IPS-NIHi7 (cell line): ENCODE measurements around the gene CHCHD4.

Source experiments
- DNase-seq: peaks from one replicate; pipeline ENCODE4 v3.0.0; 2012; ENCODE audit warnings: mixed read lengths; ENCODE audit errors: extremely low spot score

The CHCHD4 gene

GRCh38 chr3:14150078-14150477 lies 25.4 kb upstream of the CHCHD4 start:
- no peak for DNase-seq

GRCh38 chr3:14148041-14148985 lies 23.6 kb upstream of the CHCHD4 start:
- peak; percentile 89 for DNase-seq

DNA sequence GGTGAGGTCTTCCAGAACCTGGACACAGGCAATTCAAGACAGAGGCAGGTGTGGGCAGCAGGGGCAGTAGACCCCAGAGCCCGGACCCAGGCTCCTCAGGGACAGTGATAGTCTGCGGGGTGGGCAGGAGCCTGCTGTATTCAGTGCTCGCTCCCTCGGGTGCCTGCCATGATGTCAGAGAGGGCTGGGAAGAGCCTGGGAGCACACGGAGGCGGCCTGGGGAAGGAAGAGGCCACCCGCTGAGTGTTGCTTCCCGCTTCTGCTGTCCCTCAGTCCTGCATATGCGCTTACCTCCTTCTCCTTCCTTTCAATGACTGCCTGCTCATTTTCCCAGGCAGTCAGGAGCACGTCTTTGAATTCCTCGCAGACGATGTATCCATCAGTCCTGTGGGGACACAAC lies 22.9 kb upstream of the CHCHD4 start:
- peak; percentile 31 for DNase-seq

- DNase-seq: no peak
Measured at GRCh38 chr3:14147066-14147435, 22.4 kb upstream of the CHCHD4 start.

GRCh38 chr3:14146381-14147065 lies 21.9 kb upstream of the CHCHD4 start:
- DNase-seq: no peak

DNA sequence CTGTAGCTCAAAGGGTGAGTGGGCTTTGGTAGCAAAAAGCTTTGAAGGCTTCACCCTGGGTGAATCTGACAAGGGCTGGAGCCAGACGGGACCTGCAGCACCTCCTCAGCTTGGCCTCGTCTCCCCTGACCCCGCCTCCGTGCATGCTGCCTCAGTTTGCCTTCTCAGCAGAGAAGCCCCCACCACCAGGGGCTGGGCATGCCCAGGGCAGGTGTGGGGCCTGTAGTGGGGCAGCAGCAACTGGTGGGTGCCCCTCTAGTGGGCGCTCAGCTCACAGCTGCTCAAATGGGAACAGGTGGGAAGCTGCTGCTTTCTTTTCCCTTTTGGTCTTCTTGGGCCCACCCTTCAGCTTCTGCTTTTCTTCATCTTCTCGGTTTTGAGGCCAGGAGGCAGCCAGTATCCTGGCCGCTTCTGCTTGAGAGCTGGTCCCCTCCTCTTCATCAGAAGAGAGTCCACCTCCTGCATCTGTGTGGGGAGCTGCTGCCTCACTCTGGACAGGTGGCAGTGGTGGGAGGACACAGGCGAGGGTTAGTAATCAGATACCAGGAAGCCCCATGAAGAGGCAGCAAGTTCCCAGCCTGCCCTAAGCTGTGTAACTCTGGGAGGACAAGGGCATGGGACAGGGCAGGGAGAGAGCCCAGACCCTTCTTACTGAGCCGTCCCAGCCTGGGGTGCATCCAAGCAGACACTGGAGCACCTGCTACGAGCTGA lies 21.2 kb upstream of the CHCHD4 start:
- DNase-seq: no peak

GRCh38 chr3:14145236-14145635 lies 20.6 kb upstream of the CHCHD4 start:
- no peak for DNase-seq

- DNase-seq: peak; percentile 76
Measured at GRCh38 chr3:14144423-14145075, 19.9 kb upstream of the CHCHD4 start.

DNA sequence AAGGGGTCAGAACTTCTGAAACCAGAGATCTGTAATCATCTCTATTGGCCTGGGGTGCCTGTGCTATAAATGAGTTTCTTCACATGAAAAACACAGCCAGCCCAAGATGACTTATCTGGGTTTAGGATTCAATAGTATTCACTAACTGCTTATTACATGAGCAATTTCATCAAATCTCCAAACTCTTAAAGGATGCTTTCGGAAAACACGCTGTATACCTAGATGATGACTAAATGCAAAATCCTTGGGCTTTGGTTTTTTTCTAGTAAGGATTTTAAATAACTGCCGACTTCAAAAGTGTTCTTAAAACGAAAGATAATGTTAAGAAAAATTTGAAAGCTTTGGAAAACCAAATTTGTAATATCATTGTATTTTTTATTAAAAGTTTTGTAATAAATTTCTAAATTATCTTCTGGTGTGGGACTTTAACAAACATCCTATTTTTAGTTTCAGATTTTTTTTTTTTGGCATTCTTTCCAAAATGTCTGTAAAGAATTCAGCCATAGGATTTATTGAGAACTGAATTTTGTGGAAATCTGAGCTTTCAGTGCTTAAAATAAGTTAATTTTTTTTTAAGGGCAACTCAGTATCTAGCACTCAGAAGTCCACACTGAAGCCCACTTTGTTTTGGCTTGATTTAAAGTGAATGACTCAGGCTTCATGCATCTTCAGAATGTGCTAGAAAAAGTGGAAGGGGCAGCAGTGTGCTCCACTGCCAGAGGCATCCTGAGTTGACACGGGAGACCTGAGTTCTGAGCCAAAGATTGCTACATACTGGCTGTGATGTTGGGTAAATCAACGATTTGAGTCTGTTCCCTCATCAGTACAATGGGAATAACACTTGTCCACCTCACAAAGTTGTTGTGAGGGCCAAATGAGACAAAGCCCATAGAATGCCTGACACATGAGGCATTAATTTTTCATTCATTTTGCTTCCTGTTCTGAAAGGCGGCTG lies 18.9 kb upstream of the CHCHD4 start:
- peak; percentile 50 for DNase-seq

DNA sequence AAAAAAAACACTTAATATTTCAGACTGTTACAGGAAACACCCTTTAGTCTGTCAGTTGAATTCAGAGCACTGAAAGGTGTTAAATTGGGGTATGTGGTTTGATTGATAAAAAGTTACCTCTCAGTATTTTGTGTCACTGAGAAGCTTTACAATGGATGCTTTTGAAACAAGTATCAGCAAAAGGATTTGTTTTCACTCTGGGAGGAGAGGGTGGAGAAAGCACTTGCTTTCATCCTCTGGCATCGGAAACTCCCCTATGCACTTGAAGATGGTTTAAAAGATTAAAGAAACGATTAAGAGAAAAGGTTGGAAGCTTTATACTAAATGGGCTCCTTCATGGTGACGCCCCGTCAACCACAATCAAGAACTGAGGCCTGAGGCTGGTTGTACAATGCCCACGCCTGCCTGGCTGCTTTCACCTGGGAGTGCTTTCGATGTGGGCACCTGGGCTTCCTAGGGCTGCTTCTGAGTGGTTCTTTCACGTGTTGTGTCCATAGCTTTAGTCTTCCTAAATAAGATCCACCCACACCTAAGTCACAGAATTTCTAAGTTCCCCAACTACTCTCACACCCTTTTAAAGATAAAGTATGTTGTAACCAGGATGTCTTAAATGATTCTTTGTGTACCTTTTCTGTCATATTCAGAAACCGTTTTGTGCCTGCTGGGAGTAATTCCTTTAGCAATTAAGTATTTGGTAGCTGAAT lies 18.0 kb upstream of the CHCHD4 start:
- DNase-seq: no peak

GRCh38 chr3:14141602-14142341 lies 17.1 kb upstream of the CHCHD4 start:
- DNase-seq: no peak

DNA sequence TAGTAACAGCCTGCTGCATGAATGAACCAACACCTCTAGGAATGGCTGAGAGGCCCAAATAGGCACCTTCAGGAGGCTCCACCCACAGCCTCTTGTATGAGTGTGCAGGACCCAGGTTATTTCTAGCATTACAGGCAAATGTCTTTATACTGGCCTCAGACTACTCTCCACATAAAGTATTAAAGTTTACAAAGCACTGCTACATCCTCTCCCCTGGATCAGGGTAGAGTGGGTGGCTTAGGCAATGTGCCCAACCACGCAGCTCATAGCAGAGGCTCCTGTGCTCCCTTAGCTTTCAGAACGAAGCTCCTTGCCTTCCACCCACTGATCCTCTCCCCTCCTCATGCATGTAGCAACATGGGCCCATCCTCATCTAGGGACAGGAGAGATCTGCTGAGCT lies 16.5 kb upstream of the CHCHD4 start:
- no peak for DNase-seq

- no peak for DNase-seq
Measured at GRCh38 chr3:14140668-14141067, 16.0 kb upstream of the CHCHD4 start.

GRCh38 chr3:14139771-14140170 lies 15.1 kb upstream of the CHCHD4 start:
- no peak for DNase-seq

- no peak for DNase-seq
Measured at GRCh38 chr3:14138878-14139655, 14.4 kb upstream of the CHCHD4 start.

- no peak for DNase-seq
Measured at GRCh38 chr3:14138109-14138877, 13.6 kb upstream of the CHCHD4 start.

DNA sequence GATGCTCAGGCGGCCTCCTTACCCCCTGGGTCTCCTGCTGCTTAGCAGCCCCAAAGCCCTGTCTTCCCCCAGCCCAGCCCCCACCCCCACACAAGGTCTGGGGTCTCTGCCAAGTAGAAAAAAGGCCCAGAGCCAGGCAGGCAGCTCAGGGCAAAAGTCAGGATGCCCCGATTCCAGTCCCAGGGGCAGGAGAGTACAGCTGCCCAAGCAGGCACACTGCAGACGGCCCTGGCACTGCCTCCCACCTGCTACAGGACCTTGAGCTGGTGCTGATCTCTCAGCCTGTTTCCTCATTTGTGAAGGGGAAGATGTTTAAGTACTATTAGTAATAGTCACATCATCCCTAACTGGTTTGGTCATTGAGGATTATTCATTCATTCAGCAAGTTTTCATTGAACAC lies 12.8 kb upstream of the CHCHD4 start:
- DNase-seq: no peak

DNA sequence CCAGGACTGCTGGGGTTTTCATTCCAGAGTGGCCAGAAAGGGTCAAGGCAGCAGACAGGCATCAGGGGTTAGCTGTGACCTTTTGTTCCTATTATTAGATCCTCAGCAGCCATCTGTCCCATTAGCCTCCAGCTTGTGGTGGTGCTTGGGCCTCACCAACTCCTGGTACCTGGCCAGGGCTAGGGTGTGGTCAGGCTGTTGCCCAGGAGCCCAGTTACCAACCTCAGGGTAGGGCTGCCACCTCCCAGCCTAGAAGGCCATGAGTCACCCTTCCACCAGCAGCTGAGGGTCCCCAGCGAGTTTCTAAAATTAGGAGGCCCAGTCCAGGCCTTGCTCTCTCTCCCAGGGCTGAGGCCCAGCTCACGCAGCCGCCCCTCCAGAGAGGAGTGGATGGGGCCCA lies 12.3 kb upstream of the CHCHD4 start:
- DNase-seq: no peak
